Prostate gland (tissue), 2 donors: Measurements from ENCODE around the gene ASXL2.

Source experiments
- POLR2A ChIP-seq: fragments of 450-650 bp; IDR thresholded peaks from one replicate; pipeline ENCODE4 v1.6.1; 2016; ENCODE audit warnings: antibody characterized with exemption, mild to moderate bottlenecking
- TF ChIP-seq, protein P1 (sequence below), 4 experiments: fragments of 200-600 bp in 2 of 4; fragments of 450-650 bp in 2 of 4; sonication (generic) in 2 of 4; IDR thresholded peaks; 1 replicate in 3 of 4; 2 replicates in 1 of 4; pipeline ENCODE4 v1.5.1; 2016 to 2019; ENCODE audit warnings: antibody characterized with exemption in 4 of 4, mild to moderate bottlenecking in 2 of 4, moderate library complexity in 2 of 4

DNA sequence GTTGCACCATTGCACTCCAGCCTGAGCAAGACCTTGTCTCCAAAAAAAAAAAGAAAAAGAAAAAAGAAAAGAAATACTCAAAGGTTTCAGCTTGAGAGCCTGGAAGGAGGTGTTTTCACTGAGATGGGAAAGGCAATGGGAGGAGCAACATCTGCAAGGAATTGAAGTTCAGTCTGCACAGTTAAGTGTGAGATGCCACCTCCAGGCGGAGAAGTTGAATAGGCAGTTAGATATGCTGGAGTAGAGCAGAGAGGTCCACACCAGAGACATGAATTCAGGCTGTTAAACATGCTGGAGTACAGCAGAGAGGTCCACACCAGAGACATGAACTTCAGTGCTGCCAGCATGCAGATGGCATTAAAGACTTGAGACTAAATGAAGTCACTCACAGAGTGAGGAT, 163.5 kb downstream of the ASXL2 start:
- TF ChIP-seq, protein P1, sequence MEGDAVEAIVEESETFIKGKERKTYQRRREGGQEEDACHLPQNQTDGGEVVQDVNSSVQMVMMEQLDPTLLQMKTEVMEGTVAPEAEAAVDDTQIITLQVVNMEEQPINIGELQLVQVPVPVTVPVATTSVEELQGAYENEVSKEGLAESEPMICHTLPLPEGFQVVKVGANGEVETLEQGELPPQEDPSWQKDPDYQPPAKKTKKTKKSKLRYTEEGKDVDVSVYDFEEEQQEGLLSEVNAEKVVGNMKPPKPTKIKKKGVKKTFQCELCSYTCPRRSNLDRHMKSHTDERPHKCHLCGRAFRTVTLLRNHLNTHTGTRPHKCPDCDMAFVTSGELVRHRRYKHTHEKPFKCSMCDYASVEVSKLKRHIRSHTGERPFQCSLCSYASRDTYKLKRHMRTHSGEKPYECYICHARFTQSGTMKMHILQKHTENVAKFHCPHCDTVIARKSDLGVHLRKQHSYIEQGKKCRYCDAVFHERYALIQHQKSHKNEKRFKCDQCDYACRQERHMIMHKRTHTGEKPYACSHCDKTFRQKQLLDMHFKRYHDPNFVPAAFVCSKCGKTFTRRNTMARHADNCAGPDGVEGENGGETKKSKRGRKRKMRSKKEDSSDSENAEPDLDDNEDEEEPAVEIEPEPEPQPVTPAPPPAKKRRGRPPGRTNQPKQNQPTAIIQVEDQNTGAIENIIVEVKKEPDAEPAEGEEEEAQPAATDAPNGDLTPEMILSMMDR (IDR thresholded peaks at IDR 0.05): no peak
- no peak for TF ChIP-seq POLR2A
